Measurements from ENCODE around the gene RBM17. TPM values are rescaled to one million over a fixed set of nuclear protein-coding genes. Genes with fewer than 3 reads are reported as not detected.

RBM17 gene
- total and polyA plus RNA-seq, 4 donors, result 16.5 to 44.8 (median 34.1) TPM

GRCh38 chr10:6117711-6118110 lies 28.9 kb downstream of the RBM17 start:
- no peaks in the 10 kb centered on the region for H3K9me3 ChIP-seq (ENCODE audit: control insufficient read depth in 4 of 4, low read length in 3 of 4)
- no peak for DNase-seq (ENCODE audit: low spot score)
- H3K27ac ChIP-seq (ENCODE audit: low read depth in 1 of 2, low read length in 2 of 2), result no peak overlapping the region
- no peak for TF ChIP-seq SP1 (IDR thresholded peaks at IDR 0.05)
- TF ChIP-seq, protein P1, sequence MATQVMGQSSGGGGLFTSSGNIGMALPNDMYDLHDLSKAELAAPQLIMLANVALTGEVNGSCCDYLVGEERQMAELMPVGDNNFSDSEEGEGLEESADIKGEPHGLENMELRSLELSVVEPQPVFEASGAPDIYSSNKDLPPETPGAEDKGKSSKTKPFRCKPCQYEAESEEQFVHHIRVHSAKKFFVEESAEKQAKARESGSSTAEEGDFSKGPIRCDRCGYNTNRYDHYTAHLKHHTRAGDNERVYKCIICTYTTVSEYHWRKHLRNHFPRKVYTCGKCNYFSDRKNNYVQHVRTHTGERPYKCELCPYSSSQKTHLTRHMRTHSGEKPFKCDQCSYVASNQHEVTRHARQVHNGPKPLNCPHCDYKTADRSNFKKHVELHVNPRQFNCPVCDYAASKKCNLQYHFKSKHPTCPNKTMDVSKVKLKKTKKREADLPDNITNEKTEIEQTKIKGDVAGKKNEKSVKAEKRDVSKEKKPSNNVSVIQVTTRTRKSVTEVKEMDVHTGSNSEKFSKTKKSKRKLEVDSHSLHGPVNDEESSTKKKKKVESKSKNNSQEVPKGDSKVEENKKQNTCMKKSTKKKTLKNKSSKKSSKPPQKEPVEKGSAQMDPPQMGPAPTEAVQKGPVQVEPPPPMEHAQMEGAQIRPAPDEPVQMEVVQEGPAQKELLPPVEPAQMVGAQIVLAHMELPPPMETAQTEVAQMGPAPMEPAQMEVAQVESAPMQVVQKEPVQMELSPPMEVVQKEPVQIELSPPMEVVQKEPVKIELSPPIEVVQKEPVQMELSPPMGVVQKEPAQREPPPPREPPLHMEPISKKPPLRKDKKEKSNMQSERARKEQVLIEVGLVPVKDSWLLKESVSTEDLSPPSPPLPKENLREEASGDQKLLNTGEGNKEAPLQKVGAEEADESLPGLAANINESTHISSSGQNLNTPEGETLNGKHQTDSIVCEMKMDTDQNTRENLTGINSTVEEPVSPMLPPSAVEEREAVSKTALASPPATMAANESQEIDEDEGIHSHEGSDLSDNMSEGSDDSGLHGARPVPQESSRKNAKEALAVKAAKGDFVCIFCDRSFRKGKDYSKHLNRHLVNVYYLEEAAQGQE (IDR thresholded peaks at IDR 0.05), result no peak
- TF ChIP-seq JUND (IDR thresholded peaks at IDR 0.05), result no peak
- TF ChIP-seq, protein P2, sequence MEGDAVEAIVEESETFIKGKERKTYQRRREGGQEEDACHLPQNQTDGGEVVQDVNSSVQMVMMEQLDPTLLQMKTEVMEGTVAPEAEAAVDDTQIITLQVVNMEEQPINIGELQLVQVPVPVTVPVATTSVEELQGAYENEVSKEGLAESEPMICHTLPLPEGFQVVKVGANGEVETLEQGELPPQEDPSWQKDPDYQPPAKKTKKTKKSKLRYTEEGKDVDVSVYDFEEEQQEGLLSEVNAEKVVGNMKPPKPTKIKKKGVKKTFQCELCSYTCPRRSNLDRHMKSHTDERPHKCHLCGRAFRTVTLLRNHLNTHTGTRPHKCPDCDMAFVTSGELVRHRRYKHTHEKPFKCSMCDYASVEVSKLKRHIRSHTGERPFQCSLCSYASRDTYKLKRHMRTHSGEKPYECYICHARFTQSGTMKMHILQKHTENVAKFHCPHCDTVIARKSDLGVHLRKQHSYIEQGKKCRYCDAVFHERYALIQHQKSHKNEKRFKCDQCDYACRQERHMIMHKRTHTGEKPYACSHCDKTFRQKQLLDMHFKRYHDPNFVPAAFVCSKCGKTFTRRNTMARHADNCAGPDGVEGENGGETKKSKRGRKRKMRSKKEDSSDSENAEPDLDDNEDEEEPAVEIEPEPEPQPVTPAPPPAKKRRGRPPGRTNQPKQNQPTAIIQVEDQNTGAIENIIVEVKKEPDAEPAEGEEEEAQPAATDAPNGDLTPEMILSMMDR (IDR thresholded peaks at IDR 0.05; ENCODE audit: low read depth, low read length, missing input control), result no peak
- TF ChIP-seq GABPA (IDR thresholded peaks at IDR 0.05 in 1 of 2, conservative IDR thresholded peaks at IDR 0.05 in 1 of 2), result no peak
- no peak for TF ChIP-seq MAX (IDR thresholded peaks at IDR 0.05)
- no peak for TF ChIP-seq HNF4A (conservative IDR thresholded peaks at IDR 0.05)
- TF ChIP-seq YY1 (IDR thresholded peaks at IDR 0.05), result no peak
- TF ChIP-seq EGR1 (IDR thresholded peaks at IDR 0.05; ENCODE audit: low read depth in 2 of 2), result no peak
- TF ChIP-seq FOXA1 (IDR thresholded peaks at IDR 0.05), result no peak
- TF ChIP-seq RAD21 (IDR thresholded peaks at IDR 0.05), result no peak
- TF ChIP-seq HNF4G (IDR thresholded peaks at IDR 0.05), result no peak
- WGBS, result 95% methylated on average over 11 of the region's 11 CpGs
- H3K9ac ChIP-seq (ENCODE audit: low read depth in 1 of 2, low read length in 2 of 2), result no peak overlapping the region
- no peak overlapping the region for H3K4me3 ChIP-seq (ENCODE audit: low read depth in 1 of 3, low read length in 3 of 3)
- H3K36me3 ChIP-seq (ENCODE audit: control insufficient read depth in 4 of 4, insufficient read depth in 3 of 4, low read depth in 1 of 4, low read length in 3 of 4), result peaks cover 4 to 34% (median 27%) of the 10 kb centered on the region in 4 donors
- no peaks in the 10 kb centered on the region for H3K27me3 ChIP-seq (ENCODE audit: control insufficient read depth in 4 of 4, insufficient read depth in 4 of 4, low read length in 3 of 4)
- peaks cover 0 to 5% (median 3%) of the 10 kb centered on the region in 4 donors for H3K4me1 ChIP-seq (ENCODE audit: control insufficient read depth in 4 of 4, insufficient read depth in 4 of 4, low read length in 3 of 4)

DNA sequence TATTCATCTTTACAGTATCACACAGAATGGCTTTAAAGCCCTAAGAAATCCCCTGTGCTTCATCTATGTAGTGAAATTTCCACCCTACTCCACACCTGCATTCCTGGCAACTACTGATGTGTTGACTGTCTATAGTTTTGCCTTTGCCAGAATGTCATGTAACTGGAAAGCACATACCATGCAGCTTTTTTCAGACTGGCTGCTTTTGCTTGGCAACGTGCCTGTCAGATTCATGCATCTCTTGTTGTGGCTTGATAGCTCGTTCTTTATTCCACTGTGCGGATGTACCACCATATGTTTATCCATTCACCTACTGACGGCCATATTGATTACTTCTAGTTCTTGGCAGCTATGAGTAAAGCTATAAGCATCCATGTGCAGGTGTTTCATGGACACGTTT lies 30.6 kb downstream of the RBM17 start:
- DNase-seq (ENCODE audit: low spot score), result no peak
- WGBS, result 78% methylated on average over 5 of the region's 5 CpGs
- Histone ChIP-seq H3K27me3 (ENCODE audit: control insufficient read depth in 4 of 4, insufficient read depth in 4 of 4, low read length in 3 of 4) (no peaks in the 10 kb centered on the region), H3K4me1 (ENCODE audit: control insufficient read depth in 4 of 4, insufficient read depth in 4 of 4, low read length in 3 of 4) (peaks cover 0 to 4% (median 3%) of the 10 kb centered on the region in 4 donors), H3K4me3 (ENCODE audit: low read depth in 1 of 3, low read length in 3 of 3) (no peak overlapping the region), H3K9me3 (ENCODE audit: control insufficient read depth in 4 of 4, low read length in 3 of 4) (no peaks in the 10 kb centered on the region), H3K27ac (ENCODE audit: low read depth in 1 of 2, low read length in 2 of 2) (no peak overlapping the region), H3K9ac (ENCODE audit: low read depth in 1 of 2, low read length in 2 of 2) (no peak overlapping the region), H3K36me3 (ENCODE audit: control insufficient read depth in 4 of 4, insufficient read depth in 3 of 4, low read depth in 1 of 4, low read length in 3 of 4) (peaks cover 0 to 18% (median 13%) of the 10 kb centered on the region in 4 donors)
- no peak for TF ChIP-seq FOXA2 (IDR thresholded peaks at IDR 0.05)
- no peak for TF ChIP-seq ZBTB33 (IDR thresholded peaks at IDR 0.05)
- TF ChIP-seq YY1 (IDR thresholded peaks at IDR 0.05), result no peak
- TF ChIP-seq MAX (IDR thresholded peaks at IDR 0.05), result no peak
- TF ChIP-seq SP1 (IDR thresholded peaks at IDR 0.05), result no peak
- TF ChIP-seq, protein P2 (IDR thresholded peaks at IDR 0.05; ENCODE audit: low read depth, low read length, missing input control), result no peak
- no peak for TF ChIP-seq GABPA (IDR thresholded peaks at IDR 0.05 in 1 of 2, conservative IDR thresholded peaks at IDR 0.05 in 1 of 2)
- TF ChIP-seq TAF1 (conservative IDR thresholded peaks at IDR 0.05), result no peak
- TF ChIP-seq JUND (IDR thresholded peaks at IDR 0.05), result no peak
- no peak for TF ChIP-seq HNF4G (IDR thresholded peaks at IDR 0.05)
- TF ChIP-seq EGR1 (IDR thresholded peaks at IDR 0.05; ENCODE audit: low read depth in 2 of 2), result no peak
- no peak for TF ChIP-seq NR2F2 (IDR thresholded peaks at IDR 0.05)
- TF ChIP-seq, protein P1 (IDR thresholded peaks at IDR 0.05), result no peak
- TF ChIP-seq RXRA (IDR thresholded peaks at IDR 0.05), result no peak
